Limb (tissue), 2 donors: ENCODE measurements around the gene TMTC2.

ENCODE experiments used
- DNase-seq, 2 donors: peaks; one replicate each; pipeline ENCODE4 v3.0.0-alpha.2; 2016; ENCODE audit errors: extremely low spot score in 2 of 2

TMTC2 gene

GRCh38 chr12:82686168-82687020, at the start of gene TMTC2:
TMTC2 (plus strand) TSS chr12:82686906.
- peak; percentile 94 to 96 for DNase-seq

GRCh38 chr12:82638324-82638723, 48.4 kb upstream of the TMTC2 start:
- DNase-seq = no peak

- DNase-seq = no peak
Measured at GRCh38 chr12:82644896-82645295, 41.8 kb upstream of the TMTC2 start.

- DNase-seq = no peak
Measured at GRCh38 chr12:82645414-82645813, 41.3 kb upstream of the TMTC2 start.

- DNase-seq = no peak
Measured at GRCh38 chr12:82647853-82648252, 38.9 kb upstream of the TMTC2 start.

GRCh38 chr12:82648259-82648909, 38.3 kb upstream of the TMTC2 start:
- DNase-seq = no peak

GRCh38 chr12:82650627-82651337, 35.9 kb upstream of the TMTC2 start:
- DNase-seq = no peak

- DNase-seq = no peak
Measured at GRCh38 chr12:82651489-82651888, 35.2 kb upstream of the TMTC2 start.

- DNase-seq = no peak
Measured at GRCh38 chr12:82652071-82652470, 34.6 kb upstream of the TMTC2 start.

GRCh38 chr12:82655751-82656150, 31.0 kb upstream of the TMTC2 start:
- DNase-seq = no peak

- no peak for DNase-seq
Measured at GRCh38 chr12:82659343-82660207, 27.1 kb upstream of the TMTC2 start.

GRCh38 chr12:82660541-82661325, 26.0 kb upstream of the TMTC2 start:
- no peak for DNase-seq

- no peak for DNase-seq
Measured at GRCh38 chr12:82663893-82664292, 22.8 kb upstream of the TMTC2 start.

GRCh38 chr12:82665142-82665923, 21.4 kb upstream of the TMTC2 start:
- no peak for DNase-seq

- DNase-seq = no peak
Measured at GRCh38 chr12:82666830-82667229, 19.9 kb upstream of the TMTC2 start.

- DNase-seq = no peak
Measured at GRCh38 chr12:82671673-82672195, 15.0 kb upstream of the TMTC2 start.

GRCh38 chr12:82672811-82673495, 13.8 kb upstream of the TMTC2 start:
- peak in 1 of 2 donors; percentile 33 for DNase-seq

GRCh38 chr12:82673698-82674097, 13.0 kb upstream of the TMTC2 start:
- DNase-seq = no peak

GRCh38 chr12:82675246-82675645, 11.5 kb upstream of the TMTC2 start:
- DNase-seq = no peak
